CD14-positive monocyte (primary cell): ENCODE measurements around the gene GNAS-AS1. TPM values are rescaled to one million over a fixed set of nuclear protein-coding genes. Genes with fewer than 3 reads are reported as not detected.

Experiments used
- DNase-seq, 3 donors: peaks; one replicate each; pipeline ENCODE4 v3.0.0-alpha.2; 2011 to 2022
- H2AFZ ChIP-seq: 2 replicates; pipeline ENCODE4 v1.6.0; 2012; ENCODE audit warnings: mild to moderate bottlenecking, low read depth, low read length, inconsistent platforms; ENCODE audit not compliant: insufficient read depth, poor library complexity, severe bottlenecking
- H3K27ac ChIP-seq, 2 donors: 1 replicate in 1 of 2; 2 replicates in 1 of 2; pipeline ENCODE4 v1.5.1; 2012 to 2013; ENCODE audit warnings: low read length in 2 of 2, control low read depth in 1 of 2, inconsistent platforms in 1 of 2, low read depth in 1 of 2, mild to moderate bottlenecking in 1 of 2
- H3K27me3 ChIP-seq, 2 donors: one replicate each; pipeline versions ENCODE4 v1.6.0 to v1.6.1; 2011 to 2013; ENCODE audit warnings: low read length in 2 of 2; ENCODE audit not compliant: control insufficient read depth in 2 of 2, insufficient read depth in 2 of 2
- H3K36me3 ChIP-seq, 2 donors: replicated peaks in 1 of 2; 1 replicate in 1 of 2; 2 replicates in 1 of 2; pipeline versions ENCODE4 v1.5.1 to v1.6.1; 2012 to 2013; ENCODE audit warnings: low read length in 2 of 2, control low read depth in 1 of 2, inconsistent platforms in 1 of 2, mild to moderate bottlenecking in 1 of 2; ENCODE audit not compliant: insufficient read depth in 2 of 2, control insufficient read depth in 1 of 2
- H3K4me1 ChIP-seq, 2 donors: 1 replicate in 1 of 2; 2 replicates in 1 of 2; pipeline versions ENCODE4 v1.5.1 to v1.6.1; 2012 to 2013; ENCODE audit warnings: low read length in 2 of 2, control low read depth in 1 of 2, inconsistent platforms in 1 of 2, mild to moderate bottlenecking in 1 of 2, moderate library complexity in 1 of 2; ENCODE audit not compliant: insufficient read depth in 2 of 2, control insufficient read depth in 1 of 2
- H3K4me2 ChIP-seq: replicated peaks from 2 replicates; pipeline ENCODE3; 2012; ENCODE audit warnings: low read length, moderate library complexity, mild to moderate bottlenecking; ENCODE audit not compliant: poor library complexity, severe bottlenecking; ENCODE audit errors: extremely low read depth
- H3K4me3 ChIP-seq, 3 experiments: fragments of 200-600 bp in 1 of 3; sonication (generic) in 1 of 3; replicated peaks in 1 of 3; 1 replicate in 2 of 3; 2 replicates in 1 of 3; pipeline ENCODE4 v1.5.1; 2011 to 2013; ENCODE audit warnings: low read length in 3 of 3, mild to moderate bottlenecking in 3 of 3, control low read depth in 2 of 3, low read depth in 2 of 3, inconsistent platforms in 1 of 3, moderate library complexity in 1 of 3
- H3K79me2 ChIP-seq: 2 replicates; pipeline ENCODE4 v1.6.0; 2012; ENCODE audit warnings: mild to moderate bottlenecking, control low read depth, inconsistent platforms, low read length, moderate library complexity; ENCODE audit not compliant: insufficient read depth
- H3K9ac ChIP-seq: 2 replicates; pipeline ENCODE4 v1.6.0; 2017; ENCODE audit warnings: low read length, mild to moderate bottlenecking; ENCODE audit not compliant: insufficient read depth, poor library complexity, severe bottlenecking
- H3K9me3 ChIP-seq, 2 donors: replicated peaks in 1 of 2; 1 replicate in 1 of 2; 2 replicates in 1 of 2; pipeline versions ENCODE4 v1.5.1 to v1.6.1; 2012 to 2013; ENCODE audit warnings: low read length in 2 of 2, control low read depth in 1 of 2; ENCODE audit not compliant: control insufficient read depth in 1 of 2, insufficient read depth in 1 of 2
- H4K20me1 ChIP-seq: 2 replicates; pipeline ENCODE4 v1.6.0; 2012; ENCODE audit warnings: mild to moderate bottlenecking, low read length, control low read depth, moderate library complexity; ENCODE audit not compliant: insufficient read depth
- H3K27ac Mint-ChIP-seq, 7 donors: one replicate each; pipeline ENCODE4 v1.8.0; 2020; ENCODE audit warnings: mild to moderate bottlenecking in 7 of 7, mixed read lengths in 7 of 7, moderate library complexity in 6 of 7, inconsistent platforms in 2 of 7
- H3K27me3 Mint-ChIP-seq, 3 donors: one replicate each; pipeline ENCODE4 v1.8.0; 2021 to 2022; ENCODE audit warnings: low read depth in 3 of 3, mild to moderate bottlenecking in 3 of 3, mixed read lengths in 3 of 3, moderate library complexity in 3 of 3, inconsistent platforms in 1 of 3
- H3K36me3 Mint-ChIP-seq, 2 donors: one replicate each; pipeline ENCODE4 v1.8.0; 2020; ENCODE audit warnings: mixed read lengths in 2 of 2, inconsistent platforms in 1 of 2, mild to moderate bottlenecking in 1 of 2
- H3K4me1 Mint-ChIP-seq: one replicate; pipeline ENCODE4 v1.8.0; 2020; ENCODE audit warnings: mild to moderate bottlenecking, mixed read lengths
- H3K4me3 Mint-ChIP-seq, 2 donors: one replicate each; pipeline ENCODE4 v1.8.0; 2020; ENCODE audit warnings: mild to moderate bottlenecking in 2 of 2, mixed read lengths in 2 of 2, moderate library complexity in 1 of 2
- H3K9me3 Mint-ChIP-seq, 7 donors: one replicate each; pipeline ENCODE4 v1.8.0; 2020 to 2022; ENCODE audit warnings: mixed read lengths in 7 of 7, mild to moderate bottlenecking in 6 of 7, moderate library complexity in 6 of 7, inconsistent platforms in 2 of 7
- WGBS: methylation state at CpG from one replicate; pipeline ENCODE4 v1.1.5; 2013; ENCODE audit warnings: missing lambda C conversion rate; ENCODE audit not compliant: insufficient coverage; 5-methylcytosine and 5-hydroxymethylcytosine counted together
- intact Hi-C, 2 donors: fragments of 100-400 bp; cut with micrococcal nuclease; formaldehyde crosslinking; loops; one replicate each; pipeline versions ENCODE4 v1.15.0 to v1.15.1; 2023
- polyA minus RNA-seq: library from RNA; depleted of rRNA, polyadenylated mRNA; stranded (reverse); fragments of >200 nt; gene quantifications from 2 replicates; pipeline ENCODE4 v1.2.3, GENCODE V29; 2012
- polyA plus RNA-seq, 3 donors: library from polyadenylated mRNA; depleted of rRNA in 1 of 3; unstranded in 2 of 3; stranded (reverse) in 1 of 3; fragments of 300-500 nt in 2 of 3; fragments of >200 nt in 1 of 3; fragmentation: Illumina TruSeq in 2 of 3; gene quantifications; 1 replicate in 2 of 3; 2 replicates in 1 of 3; pipeline ENCODE4 v1.2.3, GENCODE V29; 2012 to 2021
- total RNA-seq, 12 experiments: library from RNA in 1 of 12; stranded (reverse) in 1 of 12; fragments of 120-200 nt in 1 of 12; gene quantifications; one replicate each; pipeline ENCODE4 v1.2.4 and lab custom pipeline; 2013 to 2026; ENCODE audit warnings: mixed read lengths in 6 of 12, inconsistent platforms in 1 of 12
- TF ChIP-seq, protein P1 (sequence below): fragments of 200-600 bp; IDR thresholded peaks from one replicate; pipeline ENCODE4 v1.8.0; 2022; ENCODE audit warnings: antibody characterized with exemption, mild to moderate bottlenecking

Gene GNAS-AS1
- not detected for total RNA-seq (2013)
- polyA plus RNA-seq: not detected
- polyA minus RNA-seq: not detected in 2 replicates
- total RNA-seq (lab: John Stamatoyannopoulos, UW): 0 to 0.35 (median 0) reads per million in 11 experiments

DNA sequence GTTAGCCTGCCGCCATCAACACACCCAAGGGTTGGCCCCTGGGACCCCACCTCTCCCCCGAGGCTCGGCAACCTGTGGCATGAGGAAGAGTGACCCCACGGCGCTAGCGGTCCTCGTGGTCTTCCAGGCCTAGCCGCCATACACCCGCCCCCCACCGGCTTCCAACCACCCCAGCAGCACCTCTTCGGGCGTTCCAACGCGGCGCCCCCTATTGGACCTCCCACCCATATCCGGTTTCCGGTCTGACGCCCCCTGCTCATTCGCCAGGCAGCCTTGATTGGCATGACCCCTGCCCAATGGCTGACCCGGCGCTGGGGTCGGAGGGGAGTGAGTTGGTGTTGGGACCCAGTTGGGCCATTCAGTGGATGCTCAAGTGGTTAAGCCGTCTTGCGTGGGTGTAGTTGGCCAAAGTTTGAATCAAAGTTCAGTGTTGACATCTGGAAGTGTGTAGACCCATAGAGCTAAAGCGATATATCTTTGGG, at the start of gene GNAS-AS1:
Gene GNAS-AS1, minus strand, starts transcription at position 210 of the 482 bp plus-strand sequence.
- H3K27me3 Mint-ChIP-seq: peaks cover 69 to 89% (median 81%) of the 10 kb centered on the region in 3 donors
- TF ChIP-seq, protein P1, sequence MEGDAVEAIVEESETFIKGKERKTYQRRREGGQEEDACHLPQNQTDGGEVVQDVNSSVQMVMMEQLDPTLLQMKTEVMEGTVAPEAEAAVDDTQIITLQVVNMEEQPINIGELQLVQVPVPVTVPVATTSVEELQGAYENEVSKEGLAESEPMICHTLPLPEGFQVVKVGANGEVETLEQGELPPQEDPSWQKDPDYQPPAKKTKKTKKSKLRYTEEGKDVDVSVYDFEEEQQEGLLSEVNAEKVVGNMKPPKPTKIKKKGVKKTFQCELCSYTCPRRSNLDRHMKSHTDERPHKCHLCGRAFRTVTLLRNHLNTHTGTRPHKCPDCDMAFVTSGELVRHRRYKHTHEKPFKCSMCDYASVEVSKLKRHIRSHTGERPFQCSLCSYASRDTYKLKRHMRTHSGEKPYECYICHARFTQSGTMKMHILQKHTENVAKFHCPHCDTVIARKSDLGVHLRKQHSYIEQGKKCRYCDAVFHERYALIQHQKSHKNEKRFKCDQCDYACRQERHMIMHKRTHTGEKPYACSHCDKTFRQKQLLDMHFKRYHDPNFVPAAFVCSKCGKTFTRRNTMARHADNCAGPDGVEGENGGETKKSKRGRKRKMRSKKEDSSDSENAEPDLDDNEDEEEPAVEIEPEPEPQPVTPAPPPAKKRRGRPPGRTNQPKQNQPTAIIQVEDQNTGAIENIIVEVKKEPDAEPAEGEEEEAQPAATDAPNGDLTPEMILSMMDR: no peak
- H3K27me3 ChIP-seq: peaks cover 24 to 87% of the 10 kb centered on the region in 2 donors

DNA sequence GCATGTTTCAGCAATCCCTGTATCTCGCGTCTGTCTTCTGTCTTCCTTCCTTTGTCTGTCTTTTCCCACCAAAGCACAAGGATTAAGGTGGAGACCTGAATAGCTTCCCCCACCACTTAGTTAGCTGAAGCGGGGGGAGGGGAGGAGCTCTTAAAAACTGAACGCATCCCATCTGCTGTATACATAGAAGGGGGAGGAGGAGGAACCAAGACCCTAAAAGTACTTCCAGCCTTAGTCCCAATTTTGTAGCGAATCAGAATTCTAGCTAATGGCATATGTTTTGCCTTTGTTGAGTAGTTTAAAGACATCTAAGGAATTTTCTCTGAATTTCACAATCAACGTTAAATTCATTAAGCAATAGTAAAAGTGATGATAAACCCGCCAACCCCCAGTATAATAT, 49.7 kb upstream of the GNAS-AS1 start:
- Histone ChIP-seq H3K79me2 (peaks cover 88% of the 10 kb centered on the region), H2AFZ (no peak overlapping the region), H3K4me3 (no peak overlapping the region), H3K4me2 (no peak overlapping the region), H3K27ac (no peak overlapping the region), H4K20me1 (peaks cover 91% of the 10 kb centered on the region), H3K4me1 (peaks cover 19 to 29% of the 10 kb centered on the region in 2 donors), H3K27me3 (no peaks in the 10 kb centered on the region), H3K9me3 (no peaks in the 10 kb centered on the region), H3K9ac (no peak overlapping the region), H3K36me3 (peaks cover 33 to 88% of the 10 kb centered on the region in 2 donors)
- Mint-ChIP-seq H3K36me3 (peaks cover 52 to 75% of the 10 kb centered on the region in 2 donors), H3K27me3 (no peaks in the 10 kb centered on the region), H3K4me3 (no peak overlapping the region), H3K27ac (no peak overlapping the region), H3K4me1 (peaks cover 38% of the 10 kb centered on the region), H3K9me3 (no peaks in the 10 kb centered on the region)
- no peak for DNase-seq
- TF ChIP-seq, protein P1: no peak
- 90% methylated on average over 2 of the region's 7 CpGs for WGBS
- intact Hi-C loops: loop anchor here in 1 of 2 donors (10.0 kb wide), 1 partner anchor 246 kb away; the partner anchor contains the start of gene STX16

More for the DNA sequence above, at the start of gene GNAS-AS1:
- H4K20me1 ChIP-seq: no peaks in the 10 kb centered on the region
- Mint-ChIP-seq H3K9me3 (peaks cover 10 to 43% (median 30%) of the 10 kb centered on the region in 7 donors), H3K36me3 (peaks cover 0 to 4% of the 10 kb centered on the region in 2 donors), H3K27ac (no peak within 1 kb of the TSS), H3K4me3 (peak within 1 kb of the TSS; percentile 59 to 74), H3K4me1 (peaks cover 30% of the 10 kb centered on the region)
- H3K4me2 ChIP-seq: no peak within 1 kb of the TSS
- H3K27ac ChIP-seq: no peak within 1 kb of the TSS
- H2AFZ ChIP-seq: no peak within 1 kb of the TSS
- no peak for DNase-seq
- no peaks in the 10 kb centered on the region for H3K79me2 ChIP-seq
- no peak within 1 kb of the TSS for H3K4me3 ChIP-seq
- intact Hi-C loops: loop anchor here in 1 of 2 donors (10.0 kb wide), 1 partner anchor 206 kb away; no protein-coding TSS in a partner anchor
- no peaks in the 10 kb centered on the region for H3K36me3 ChIP-seq
- 52% methylated on average over 16 of the region's 25 CpGs for WGBS
- H3K9me3 ChIP-seq: peaks cover 47 to 49% of the 10 kb centered on the region in 2 donors
- H3K9ac ChIP-seq: no peak within 1 kb of the TSS
- peaks cover 18 to 19% of the 10 kb centered on the region in 2 donors for H3K4me1 ChIP-seq
